GM18505 (cell line): ENCODE results near the gene SPI1.
"Not testable (repeated sequence)": the region's sequence is repeated elsewhere in the genome, so short reads cannot be mapped to it uniquely, and the experiment has no call there.

Experiments used
- ATAC-seq: cut with Tn5 transposase; IDR thresholded peaks from one replicate; pipeline ENCODE4 v1.9.1; 2021; ENCODE audit not compliant: unreplicated experiment
- POLR2A ChIP-seq: IDR thresholded peaks from 4 replicates; pipeline ENCODE4 v1.6.1; 2011; ENCODE audit warnings: borderline replicate concordance; ENCODE audit not compliant: insufficient read depth, insufficient read length; ENCODE audit errors: extremely low read depth

SPI1 gene

GRCh38 chr11:47340980-47341775 lies 37.2 kb downstream of the SPI1 start:
- no peak for TF ChIP-seq POLR2A
- ATAC-seq = no peak

- no peak for TF ChIP-seq POLR2A
- ATAC-seq = no peak
These were observed 38.3 kb downstream of the SPI1 start for GRCh38 chr11:47340010-47340409.

GRCh38 chr11:47338396-47339241 lies 39.7 kb downstream of the SPI1 start:
- ATAC-seq = no peak
- no peak for TF ChIP-seq POLR2A

- no peak for TF ChIP-seq POLR2A
- ATAC-seq = no peak
These were observed 41.0 kb downstream of the SPI1 start for GRCh38 chr11:47337229-47337924.

GRCh38 chr11:47336595-47336994 lies 41.8 kb downstream of the SPI1 start:
- no peak for ATAC-seq
- TF ChIP-seq POLR2A = no peak

- no peak for ATAC-seq
- TF ChIP-seq POLR2A = no peak
These were observed 42.6 kb downstream of the SPI1 start for GRCh38 chr11:47335733-47336132.

GRCh38 chr11:47334699-47335411 lies 43.5 kb downstream of the SPI1 start:
- not testable (repeated sequence) for ATAC-seq

GRCh38 chr11:47333886-47334443 lies 44.4 kb downstream of the SPI1 start:
- no peak for ATAC-seq
- TF ChIP-seq POLR2A = no peak

- ATAC-seq = no peak
- no peak for TF ChIP-seq POLR2A
These were observed 44.9 kb downstream of the SPI1 start for GRCh38 chr11:47333526-47333845.

GRCh38 chr11:47332791-47333525 lies 45.4 kb downstream of the SPI1 start:
- no peak for ATAC-seq
- no peak for TF ChIP-seq POLR2A

- no peak for ATAC-seq
- no peak for TF ChIP-seq POLR2A
These were observed 46.0 kb downstream of the SPI1 start for GRCh38 chr11:47332303-47332711.
